Neural cell (in vitro differentiated cells): Measurements from ENCODE around the gene FGF14. TPM values are rescaled to one million over a fixed set of nuclear protein-coding genes. Genes with fewer than 3 reads are reported as not detected.

Experiments used
- H2AFZ ChIP-seq: fragments of 200-600, 300-800 bp; sonication (generic), shearing (Covaris generic); 2 replicates; pipeline ENCODE4 v1.6.0; 2014; ENCODE audit warnings: low read depth, mild to moderate bottlenecking, antibody characterized with exemption, low read length, moderate library complexity
- H3F3A ChIP-seq: fragments of 200-600 bp; shearing (Covaris generic); 2 replicates; pipeline ENCODE4 v1.6.1; 2016; ENCODE audit warnings: mild to moderate bottlenecking, moderate library complexity, mixed read lengths, antibody characterized with exemption, low read length; ENCODE audit not compliant: insufficient read depth, poor library complexity, severe bottlenecking
- H3K27ac ChIP-seq: fragments of 200-600, 300-800 bp; sonication (generic), shearing (Covaris generic); 2 replicates; pipeline ENCODE4 v1.5.1; 2014; ENCODE audit warnings: mild to moderate bottlenecking, low read length, moderate library complexity
- H3K27me3 ChIP-seq: fragments of 300-800, 200-600 bp; sonication (generic), shearing (Covaris generic); 2 replicates; pipeline ENCODE4 v1.6.0; 2014; ENCODE audit warnings: mild to moderate bottlenecking, low read depth, low read length, moderate library complexity; ENCODE audit not compliant: insufficient read depth
- H3K36me3 ChIP-seq: fragments of 300-800, 200-600 bp; sonication (generic), shearing (Covaris generic); 2 replicates; pipeline ENCODE4 v1.5.1; 2014; ENCODE audit warnings: mild to moderate bottlenecking, antibody characterized with exemption, low read length, moderate library complexity; ENCODE audit not compliant: insufficient read depth
- H3K4me2 ChIP-seq: fragments of 300-800, 200-600 bp; sonication (generic), shearing (Covaris generic); 2 replicates; pipeline ENCODE4 v1.6.0; 2014; ENCODE audit warnings: mild to moderate bottlenecking, low read length
- H3K4me3 ChIP-seq: fragments of 300-800, 200-600 bp; sonication (generic), shearing (Covaris generic); 2 replicates; pipeline ENCODE4 v1.5.1; 2014; ENCODE audit warnings: mild to moderate bottlenecking, low read length, moderate library complexity
- H3K79me2 ChIP-seq: fragments of 200-600 bp; shearing (Covaris generic); replicated peaks from 2 replicates; pipeline ENCODE4 v1.6.0; 2014; ENCODE audit warnings: mild to moderate bottlenecking, low read length, moderate library complexity; ENCODE audit not compliant: insufficient read depth
- H3K9ac ChIP-seq: fragments of 300-800, 200-600 bp; sonication (generic), shearing (Covaris generic); 2 replicates; pipeline ENCODE4 v1.6.1; 2016; ENCODE audit warnings: mild to moderate bottlenecking, low read length, mixed read lengths
- H3K9me2 ChIP-seq: fragments of 200-600 bp; shearing (Covaris generic); 2 replicates; pipeline ENCODE4 v1.6.1; 2016; ENCODE audit warnings: mild to moderate bottlenecking, low read length, mixed read lengths; ENCODE audit not compliant: insufficient read depth
- H3K9me3 ChIP-seq: fragments of 200-600, 300-800 bp; sonication (generic), shearing (Covaris generic); 2 replicates; pipeline ENCODE4 v1.6.1; 2016; ENCODE audit warnings: mild to moderate bottlenecking, mixed run types, low read length, moderate library complexity, mixed read lengths
- H4K20me1 ChIP-seq: fragments of 200-600 bp; shearing (Covaris generic); 2 replicates; pipeline ENCODE4 v1.6.1; 2016; ENCODE audit warnings: mild to moderate bottlenecking, mixed run types; ENCODE audit not compliant: insufficient read depth
- CTCF ChIP-seq: fragments of 450-650 bp; IDR thresholded peaks from 2 replicates; pipeline ENCODE4 v1.5.1; 2014; ENCODE audit warnings: antibody characterized with exemption, mild to moderate bottlenecking, moderate library complexity; ENCODE audit not compliant: poor library complexity, severe bottlenecking
- EP300 ChIP-seq: fragments of 450-650 bp; conservative IDR thresholded peaks from 2 replicates; pipeline ENCODE4 v1.6.1; 2014; ENCODE audit warnings: antibody characterized with exemption, mild to moderate bottlenecking, moderate library complexity; ENCODE audit not compliant: poor library complexity, severe bottlenecking
- EZH2 ChIP-seq: fragments of 200-600, 300-800 bp; shearing (Covaris generic), sonication (generic); IDR thresholded peaks from 2 replicates; pipeline ENCODE4 v1.6.1; 2014; ENCODE audit warnings: antibody characterized with exemption, low read length, borderline replicate concordance, mild to moderate bottlenecking; ENCODE audit not compliant: insufficient read depth, poor library complexity, severe bottlenecking
- MXI1 ChIP-seq: fragments of 450-650 bp; conservative IDR thresholded peaks from 2 replicates; pipeline ENCODE4 v1.6.1; 2014; ENCODE audit warnings: antibody characterized with exemption, mild to moderate bottlenecking; ENCODE audit not compliant: poor library complexity, severe bottlenecking
- POLR2AphosphoS5 ChIP-seq: IDR thresholded peaks from 2 replicates; pipeline ENCODE4 v1.6.1; 2012
- RAD21 ChIP-seq: fragments of 450-650 bp; conservative IDR thresholded peaks from 2 replicates; pipeline ENCODE4 v1.6.1; 2014; ENCODE audit warnings: antibody characterized with exemption, mild to moderate bottlenecking, moderate library complexity
- REST ChIP-seq: IDR thresholded peaks from 2 replicates; pipeline ENCODE4 v1.6.1; 2012; ENCODE audit warnings: borderline replicate concordance
- SMC3 ChIP-seq: fragments of 450-650 bp; conservative IDR thresholded peaks from 2 replicates; pipeline ENCODE4 v1.6.1; 2014; ENCODE audit warnings: antibody characterized with exemption, mild to moderate bottlenecking, moderate library complexity; ENCODE audit not compliant: poor library complexity
- TAF1 ChIP-seq: IDR thresholded peaks from 2 replicates; pipeline ENCODE4 v1.6.1; 2012; ENCODE audit warnings: low read depth
- polyA plus RNA-seq: library from polyadenylated mRNA; depleted of rRNA; stranded (reverse); fragments of >200 nt; gene quantifications from 2 replicates; pipeline ENCODE4 v1.2.3, GENCODE V29; 2014

FGF14 gene
- polyA plus RNA-seq, 1 donor from 2014 or later = 36.4 TPM

GRCh38 chr13:102261809-102262208 lies 140.0 kb downstream of the FGF14 start:
- Histone ChIP-seq H3K27me3 (no peaks in the 10 kb centered on the region), H3K79me2 (no peaks in the 10 kb centered on the region), H4K20me1 (no peaks in the 10 kb centered on the region), H3K27ac (no peak overlapping the region), H3K4me2 (no peak overlapping the region), H3K4me3 (no peak overlapping the region), H2AFZ (no peak overlapping the region), H3F3A (no peaks in the 10 kb centered on the region), H3K36me3 (no peaks in the 10 kb centered on the region), H3K9ac (no peak overlapping the region), H3K9me3 (no peaks in the 10 kb centered on the region), H3K9me2 (no peaks in the 10 kb centered on the region)
- TF ChIP-seq MXI1 (no peak), EZH2 (no peak), POLR2AphosphoS5 (no peak), CTCF (no peak), TAF1 (no peak), REST (no peak)

- H3K27ac ChIP-seq = no peak overlapping the region
- H3K9ac ChIP-seq = no peak overlapping the region
- H3K27me3 ChIP-seq = no peaks in the 10 kb centered on the region
- TF ChIP-seq CTCF (no peak), EP300 (no peak), RAD21 (no peak), REST (no peak), MXI1 (no peak), EZH2 (no peak), POLR2AphosphoS5 (no peak), TAF1 (no peak), SMC3 (no peak)
- no peaks in the 10 kb centered on the region for H3K9me2 ChIP-seq
- no peaks in the 10 kb centered on the region for H3K79me2 ChIP-seq
- H2AFZ ChIP-seq = no peak overlapping the region
- H3K9me3 ChIP-seq = no peaks in the 10 kb centered on the region
- no peaks in the 10 kb centered on the region for H3F3A ChIP-seq
- H3K4me3 ChIP-seq = no peak overlapping the region
- H3K36me3 ChIP-seq = no peaks in the 10 kb centered on the region
- H4K20me1 ChIP-seq = no peaks in the 10 kb centered on the region
- no peak overlapping the region for H3K4me2 ChIP-seq
Observed at GRCh38 chr13:102261316-102261715, 140.5 kb downstream of the FGF14 start.
